Prostate gland (tissue), 2 donors: ENCODE results near the gene IL1RN. TPM values are rescaled to one million over a fixed set of nuclear protein-coding genes. Genes with fewer than 3 reads are reported as not detected.
A peak's percentile ranks its signal among the peaks of the same experiment; 100 is the strongest.

Experiments used
- DNase-seq: peaks from one replicate; pipeline ENCODE4 v3.0.0-alpha.2; 2019; ENCODE audit warnings: low spot score
- H3K27ac ChIP-seq, 2 donors: fragments of 200-600 bp; sonication (generic); 2 replicates each; pipeline ENCODE4 v1.5.1; 2017 to 2019
- H3K27me3 ChIP-seq: fragments of 200-600 bp; sonication (generic); replicated peaks from 2 replicates; pipeline ENCODE4 v1.5.1; 2019; ENCODE audit not compliant: insufficient read depth
- H3K36me3 ChIP-seq, 2 donors: fragments of 200-600 bp; sonication (generic); 1 replicate in 1 of 2; 2 replicates in 1 of 2; pipeline versions ENCODE4 v1.5.1 to v1.8.1; 2017 to 2019
- H3K4me1 ChIP-seq: fragments of 200-600 bp; sonication (generic); replicated peaks from 2 replicates; pipeline ENCODE4 v1.5.1; 2019
- H3K4me3 ChIP-seq, 2 donors: fragments of 200-600 bp; sonication (generic); 2 replicates each; pipeline ENCODE4 v1.5.1; 2017 to 2019
- H3K9me3 ChIP-seq: fragments of 200-600 bp; sonication (generic); 2 replicates; pipeline ENCODE4 v1.5.1; 2017
- POLR2A ChIP-seq: fragments of 450-650 bp; IDR thresholded peaks from one replicate; pipeline ENCODE4 v1.6.1; 2016; ENCODE audit warnings: antibody characterized with exemption, mild to moderate bottlenecking
- POLR2AphosphoS5 ChIP-seq: sonication (generic); formaldehyde crosslinking; IDR thresholded peaks from one replicate; pipeline ENCODE4 v1.6.1; 2017; ENCODE audit warnings: antibody characterized with exemption
- WGBS: methylation state at CpG from one replicate; pipeline ENCODE4 v1.1.5; 2018; 5-methylcytosine and 5-hydroxymethylcytosine counted together
- intact Hi-C: fragments of 100-400 bp; cut with DNase I; formaldehyde crosslinking; loops from one replicate; pipeline ENCODE4 v1.14.2; 2022
- total RNA-seq, 2 donors: library from RNA; depleted of rRNA; stranded (reverse); fragments of >200 nt; gene quantifications; one replicate each; pipeline ENCODE4 v1.1.0, GENCODE V29; 2016
- TF ChIP-seq, protein P1 (sequence below), 4 experiments: fragments of 200-600 bp in 2 of 4; fragments of 450-650 bp in 2 of 4; sonication (generic) in 2 of 4; IDR thresholded peaks; 1 replicate in 3 of 4; 2 replicates in 1 of 4; pipeline ENCODE4 v1.5.1; 2016 to 2019; ENCODE audit warnings: antibody characterized with exemption in 4 of 4, mild to moderate bottlenecking in 2 of 4, moderate library complexity in 2 of 4

IL1RN gene
- total RNA-seq, 2 donors from 2014 or later = 3.7 to 4.4 TPM

DNA sequence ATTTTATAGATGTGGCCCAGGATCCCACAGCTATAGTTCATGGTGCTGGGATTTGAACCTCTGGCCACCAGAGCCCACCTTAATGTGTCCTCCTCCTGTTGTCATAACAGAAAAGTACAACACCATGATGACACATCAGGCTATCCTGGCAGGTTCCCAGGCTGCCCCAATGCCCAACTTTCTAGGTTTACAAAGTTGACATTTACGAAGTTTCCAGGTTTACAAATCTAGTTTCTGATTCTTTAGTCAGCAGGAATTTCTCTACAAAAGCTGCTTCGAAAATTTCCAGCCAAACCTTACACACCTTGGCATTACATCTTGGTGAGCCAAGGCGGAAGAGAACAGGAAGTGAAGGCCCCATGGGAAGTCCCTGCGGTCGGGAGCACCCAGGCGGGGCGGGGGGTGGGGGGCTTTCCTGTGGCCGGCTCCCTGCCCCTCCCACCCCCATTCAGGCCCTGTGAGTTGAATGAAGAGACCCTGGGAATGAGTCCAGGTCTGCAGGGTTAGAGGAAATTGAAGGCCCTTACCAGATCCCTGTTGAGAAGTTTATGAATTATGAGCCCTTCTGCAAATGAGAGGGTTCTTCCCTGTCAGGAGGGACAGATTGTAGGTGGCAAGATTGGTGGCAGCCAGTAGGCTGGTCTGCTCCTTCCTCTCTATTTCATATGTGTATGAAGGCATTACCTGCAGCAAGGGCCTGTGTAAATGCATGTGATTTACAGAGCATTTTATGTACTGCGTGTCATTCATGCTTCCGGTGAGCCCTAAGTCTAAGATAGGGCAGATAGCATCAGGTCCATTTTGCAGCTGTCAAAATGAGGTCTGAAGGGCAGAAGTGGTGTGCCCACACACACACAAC, 11.1 kb upstream of the IL1RN start:
- no peak for DNase-seq
- TF ChIP-seq, protein P1, sequence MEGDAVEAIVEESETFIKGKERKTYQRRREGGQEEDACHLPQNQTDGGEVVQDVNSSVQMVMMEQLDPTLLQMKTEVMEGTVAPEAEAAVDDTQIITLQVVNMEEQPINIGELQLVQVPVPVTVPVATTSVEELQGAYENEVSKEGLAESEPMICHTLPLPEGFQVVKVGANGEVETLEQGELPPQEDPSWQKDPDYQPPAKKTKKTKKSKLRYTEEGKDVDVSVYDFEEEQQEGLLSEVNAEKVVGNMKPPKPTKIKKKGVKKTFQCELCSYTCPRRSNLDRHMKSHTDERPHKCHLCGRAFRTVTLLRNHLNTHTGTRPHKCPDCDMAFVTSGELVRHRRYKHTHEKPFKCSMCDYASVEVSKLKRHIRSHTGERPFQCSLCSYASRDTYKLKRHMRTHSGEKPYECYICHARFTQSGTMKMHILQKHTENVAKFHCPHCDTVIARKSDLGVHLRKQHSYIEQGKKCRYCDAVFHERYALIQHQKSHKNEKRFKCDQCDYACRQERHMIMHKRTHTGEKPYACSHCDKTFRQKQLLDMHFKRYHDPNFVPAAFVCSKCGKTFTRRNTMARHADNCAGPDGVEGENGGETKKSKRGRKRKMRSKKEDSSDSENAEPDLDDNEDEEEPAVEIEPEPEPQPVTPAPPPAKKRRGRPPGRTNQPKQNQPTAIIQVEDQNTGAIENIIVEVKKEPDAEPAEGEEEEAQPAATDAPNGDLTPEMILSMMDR (IDR thresholded peaks at IDR 0.05) = no peak
- TF ChIP-seq POLR2A (no peak), POLR2AphosphoS5 (no peak)
- Histone ChIP-seq H3K27ac (peak overlapping the region; percentile 60 to 63), H3K36me3 (no peaks in the 10 kb centered on the region), H3K4me3 (no peak overlapping the region), H3K27me3 (no peaks in the 10 kb centered on the region), H3K4me1 (peaks cover 2% of the 10 kb centered on the region), H3K9me3 (no peaks in the 10 kb centered on the region)
- intact Hi-C loops = no loop called here
- WGBS = 50% methylated on average over 10 of the region's 10 CpGs

DNA sequence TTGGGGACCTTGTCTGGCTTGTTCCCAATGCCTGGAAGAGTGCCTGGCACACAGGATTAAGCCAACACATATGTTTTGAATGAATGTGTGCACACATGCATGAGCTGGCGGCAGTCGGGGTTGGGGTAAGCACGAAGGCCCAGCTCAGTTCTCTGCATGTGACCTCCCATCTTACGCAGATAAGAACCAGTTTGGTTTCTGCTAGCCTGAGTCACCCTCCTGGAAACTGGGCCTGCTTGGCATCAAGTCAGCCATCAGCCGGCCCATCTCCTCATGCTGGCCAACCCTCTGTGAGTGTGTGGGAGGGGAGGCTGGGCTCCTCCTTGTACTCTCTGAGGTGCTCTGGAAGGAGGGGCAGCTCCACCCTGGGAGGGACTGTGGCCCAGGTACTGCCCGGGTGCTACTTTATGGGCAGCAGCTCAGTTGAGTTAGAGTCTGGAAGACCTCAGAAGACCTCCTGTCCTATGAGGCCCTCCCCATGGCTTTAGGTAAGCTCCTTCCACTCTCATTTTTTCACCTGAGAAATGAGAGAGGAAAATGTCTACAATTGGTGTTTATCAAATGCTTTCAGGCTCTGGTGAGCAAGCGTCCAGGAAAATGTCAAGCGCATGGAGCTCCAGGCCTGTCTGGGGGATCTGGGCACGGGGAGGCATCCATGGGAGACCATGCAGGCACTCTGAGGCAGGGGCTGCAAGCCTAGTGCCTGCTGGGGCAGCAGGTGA, 9.7 kb upstream of the IL1RN start:
- no peak overlapping the region for H3K4me3 ChIP-seq
- H3K27me3 ChIP-seq = no peaks in the 10 kb centered on the region
- H3K4me1 ChIP-seq = peaks cover 2% of the 10 kb centered on the region
- intact Hi-C loops = no loop called here
- H3K27ac ChIP-seq = peak overlapping the region; percentile 60 to 63
- TF ChIP-seq, protein P1 (IDR thresholded peaks at IDR 0.05) = no peak
- TF ChIP-seq POLR2AphosphoS5 (peak; percentile 94), POLR2A (peak; percentile 35)
- DNase-seq = peak; percentile 93
- whole genome bisulfite sequencing = 43% methylated on average over 9 of the region's 9 CpGs
- no peaks in the 10 kb centered on the region for H3K9me3 ChIP-seq
- no peaks in the 10 kb centered on the region for H3K36me3 ChIP-seq

DNA sequence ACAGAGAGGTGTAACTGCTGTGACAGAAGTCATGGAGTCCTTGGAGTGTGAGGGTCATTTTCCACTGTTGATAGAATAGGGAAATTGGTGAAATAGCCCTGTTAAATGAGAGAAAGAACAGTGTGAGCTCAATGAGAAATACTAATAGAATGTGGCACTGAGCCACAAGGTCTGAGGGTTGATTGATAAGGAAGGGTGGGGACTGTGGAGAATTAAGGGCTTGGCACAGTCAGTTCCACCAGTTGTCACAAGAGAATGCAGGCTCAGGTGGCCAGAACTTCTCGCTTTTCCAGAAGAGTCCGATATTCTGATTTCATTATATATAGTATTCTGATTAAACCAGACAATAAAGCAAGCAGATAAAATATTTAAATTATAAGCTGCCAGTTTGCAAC, 9.1 kb upstream of the IL1RN start:
- no peak overlapping the region for H3K4me3 ChIP-seq

DNA sequence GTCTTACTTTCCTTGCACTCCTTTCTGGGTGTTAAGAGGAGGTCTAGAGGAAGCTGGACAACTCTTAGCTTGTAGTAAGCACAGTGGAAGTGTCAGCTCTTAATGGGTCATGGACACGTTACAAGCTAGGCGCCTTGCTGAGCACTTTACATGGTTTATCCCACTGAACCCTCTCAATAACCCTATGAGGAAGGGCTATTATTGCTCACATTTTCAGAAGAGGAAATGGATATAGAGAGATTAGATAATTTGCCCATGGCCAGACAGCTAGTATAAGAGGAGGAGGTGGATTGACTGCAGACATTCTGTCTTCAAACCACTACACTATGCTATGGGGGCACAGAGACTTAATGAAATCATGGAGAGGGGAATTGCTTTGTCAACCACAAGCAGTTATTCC, 8.3 kb upstream of the IL1RN start:
- Histone ChIP-seq H3K9me3 (no peaks in the 10 kb centered on the region), H3K27ac (no peak overlapping the region), H3K27me3 (no peaks in the 10 kb centered on the region), H3K4me3 (no peak overlapping the region), H3K4me1 (peaks cover 2% of the 10 kb centered on the region), H3K36me3 (no peaks in the 10 kb centered on the region)
- 88% methylated on average over 2 of the region's 2 CpGs for WGBS
- no peak for TF ChIP-seq POLR2AphosphoS5
- no peak for TF ChIP-seq POLR2A
- TF ChIP-seq, protein P1 (IDR thresholded peaks at IDR 0.05) = no peak
- intact Hi-C loops = no loop called here
- no peak for DNase-seq

More for the DNA sequence above, 9.1 kb upstream of the IL1RN start:
- no peak for DNase-seq
- Histone ChIP-seq H3K36me3 (no peaks in the 10 kb centered on the region), H3K9me3 (no peaks in the 10 kb centered on the region), H3K27ac (peak overlapping the region; percentile 60 to 62), H3K27me3 (no peaks in the 10 kb centered on the region), H3K4me1 (peaks cover 2% of the 10 kb centered on the region)
- intact Hi-C loops = no loop called here
- TF ChIP-seq, protein P1 (IDR thresholded peaks at IDR 0.05) = no peak
- no peak for TF ChIP-seq POLR2AphosphoS5
- TF ChIP-seq POLR2A = no peak
- WGBS = 91% methylated on average over 2 of the region's 2 CpGs
